Activated CD4-positive, alpha-beta memory T cell treated with anti-CD3 and anti-CD28 coated beads, Interleukin-2, amount 10 ng/mL, durations not matched to agents 7 days and 5 days (primary cell): ENCODE results near the gene STAT2. TPM values are rescaled to one million over a fixed set of nuclear protein-coding genes. Genes with fewer than 3 reads are reported as not detected.

Source experiments
- CTCF ChIA-PET: fragments of 350-600 bp; sonication (Branson Sonifier 250); formaldehyde crosslinking; loops from one replicate; lab custom pipeline; 2021; ENCODE audit warnings: antibody characterized with exemption, inconsistent platforms; lab: Charles Lee
- POLR2A ChIA-PET: fragments of 350-600 bp; sonication (Branson Sonifier 250); formaldehyde crosslinking; loops from one replicate; lab custom pipeline; 2021; ENCODE audit warnings: antibody characterized with exemption; lab: Charles Lee
- DNase-seq: peaks from one replicate; pipeline ENCODE4 v3.0.0-alpha.2; 2020
- H3K27ac Mint-ChIP-seq: one replicate; pipeline ENCODE4 v1.8.0; 2021; ENCODE audit warnings: mild to moderate bottlenecking, mixed read lengths
- H3K27me3 Mint-ChIP-seq: one replicate; pipeline ENCODE4 v1.8.0; 2021; ENCODE audit warnings: mixed read lengths
- H3K36me3 Mint-ChIP-seq: one replicate; pipeline ENCODE4 v1.8.0; 2021; ENCODE audit warnings: low read depth, mixed read lengths
- H3K4me1 Mint-ChIP-seq: one replicate; pipeline ENCODE4 v1.8.0; 2021; ENCODE audit warnings: mixed read lengths
- H3K4me3 Mint-ChIP-seq: one replicate; pipeline ENCODE4 v1.8.0; 2021; ENCODE audit warnings: mild to moderate bottlenecking, mixed read lengths
- H3K9me3 Mint-ChIP-seq: one replicate; pipeline ENCODE4 v1.8.0; 2021; ENCODE audit warnings: mixed read lengths
- total RNA-seq, 2 experiments: library from RNA; stranded (reverse); gene quantifications; one replicate each; pipeline ENCODE4 v1.2.3, GENCODE V29; 2021

Gene STAT2
- total RNA-seq, 2 experiments from 2014 or later, result 298 to 304 TPM

DNA sequence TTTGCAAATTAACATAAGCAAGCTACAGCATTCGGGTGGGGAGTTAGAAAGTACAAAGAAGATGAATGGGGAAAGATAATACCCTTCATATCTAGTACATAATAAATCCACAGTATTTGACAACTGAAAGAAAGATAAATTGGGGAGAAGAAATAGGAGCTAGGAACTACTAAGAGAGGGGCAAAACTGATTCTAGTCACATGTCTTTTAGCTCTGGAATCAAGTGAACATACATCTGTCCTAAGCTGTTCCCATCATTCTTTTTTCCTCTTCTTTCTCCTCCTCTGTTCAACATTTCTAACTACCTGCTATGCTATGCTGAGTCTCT is 18.0 kb upstream of the STAT2 start:
- Mint-ChIP-seq H3K4me1 (no peaks in the 10 kb centered on the region), H3K9me3 (no peaks in the 10 kb centered on the region), H3K27me3 (peaks cover 3% of the 10 kb centered on the region), H3K4me3 (no peak overlapping the region), H3K27ac (no peak overlapping the region), H3K36me3 (no peaks in the 10 kb centered on the region)
- no peak for DNase-seq
- CTCF ChIA-PET, result interaction anchor here (1.1 kb wide), 2 partner anchors 18 to 86 kb away, joined by 3 to 7 read pairs; partner anchors contain the start of gene STAT2
- POLR2A ChIA-PET, result interaction anchor here (0.9 kb wide), 1 partner anchor 16 kb away, joined by 3 read pairs; no protein-coding TSS in a partner anchor

DNA sequence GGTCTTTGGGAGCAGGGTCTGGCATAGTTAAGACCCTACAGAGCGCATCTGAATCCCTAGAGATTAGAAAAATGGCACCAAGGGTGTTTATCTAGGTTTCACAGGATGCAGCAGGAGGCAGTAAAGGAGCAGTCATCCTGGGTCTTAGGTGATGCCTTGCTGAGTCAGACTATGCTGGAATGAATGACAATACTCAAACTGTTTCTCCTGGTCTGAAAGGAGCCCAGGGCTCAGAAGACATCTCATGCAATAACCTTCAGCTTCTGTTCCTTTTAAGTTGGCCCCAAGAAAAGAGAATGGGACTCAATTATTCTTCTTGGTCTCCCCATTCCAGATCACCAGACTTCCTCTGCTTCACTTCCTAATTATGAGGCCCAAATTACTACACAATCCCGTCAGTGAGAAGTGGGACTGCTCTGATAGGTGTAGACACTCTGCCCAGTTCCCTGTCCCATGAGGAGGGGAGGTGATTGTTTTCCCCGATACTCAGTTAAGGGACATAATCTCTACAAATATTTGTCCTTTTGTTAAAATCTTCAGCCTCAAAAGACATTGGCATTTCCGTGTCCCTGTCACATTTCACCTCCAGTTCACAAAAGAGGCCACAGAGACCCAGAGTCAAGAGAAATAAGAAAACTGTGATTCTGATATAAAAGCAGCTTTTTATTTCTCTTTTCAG is 17.5 kb upstream of the STAT2 start:
- ChIA-PET CTCF (interaction anchor here (1.1 kb wide), 2 partner anchors 17 to 87 kb away, joined by 3 to 7 read pairs; partner anchors contain the start of gene STAT2), POLR2A (interaction anchor here (0.9 kb wide), 1 partner anchor 15 kb away, joined by 3 read pairs; no protein-coding TSS in a partner anchor)
- H3K27me3 Mint-ChIP-seq, result peaks cover 3% of the 10 kb centered on the region
- H3K9me3 Mint-ChIP-seq, result no peaks in the 10 kb centered on the region
- no peak overlapping the region for H3K27ac Mint-ChIP-seq
- no peaks in the 10 kb centered on the region for H3K4me1 Mint-ChIP-seq
- H3K36me3 Mint-ChIP-seq, result no peaks in the 10 kb centered on the region
- H3K4me3 Mint-ChIP-seq, result no peak overlapping the region
- no peak for DNase-seq

DNA sequence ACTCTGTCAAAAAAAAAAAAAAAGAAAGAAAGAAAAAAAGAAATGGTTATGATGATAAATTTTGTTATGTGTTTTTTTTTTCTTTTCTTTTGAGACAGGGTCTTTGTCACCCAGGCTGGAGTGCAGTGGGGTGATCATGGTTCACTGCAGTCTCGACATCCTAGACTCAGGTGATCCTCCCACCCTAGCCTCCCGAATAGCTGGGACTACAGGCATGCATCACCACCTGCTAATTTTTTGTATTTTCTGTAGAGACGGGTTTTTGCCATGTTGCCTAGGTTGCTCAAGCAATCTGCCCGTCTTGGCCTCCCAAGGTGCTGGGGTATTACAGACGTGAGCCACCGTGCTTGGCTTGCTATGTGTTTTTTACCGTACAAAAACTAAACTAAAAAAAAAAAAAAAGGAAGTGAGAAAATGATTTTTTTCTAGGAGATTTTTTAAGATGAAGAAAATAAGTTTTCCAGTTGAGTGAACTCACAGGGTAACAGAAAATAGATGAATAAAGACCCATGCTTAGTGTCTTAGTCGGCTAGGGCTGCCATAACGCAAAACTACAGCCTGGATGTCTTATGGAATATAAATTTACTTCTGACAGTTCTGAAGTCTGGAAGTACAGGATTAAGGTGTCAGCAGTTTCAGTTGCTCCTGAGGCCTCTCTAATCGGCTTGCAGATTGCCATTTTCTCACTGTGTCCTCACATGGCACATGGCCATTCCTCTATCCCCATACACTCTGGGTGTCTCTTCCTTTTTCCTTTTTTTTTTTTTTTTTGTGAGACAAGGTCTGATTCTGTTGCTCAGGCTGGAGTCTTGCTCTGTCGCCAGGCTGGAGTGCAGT is 15.9 kb upstream of the STAT2 start:
- POLR2A ChIA-PET, result no interaction called here
- Mint-ChIP-seq H3K4me1 (no peaks in the 10 kb centered on the region), H3K36me3 (peaks cover 2% of the 10 kb centered on the region), H3K27ac (no peak overlapping the region), H3K9me3 (no peaks in the 10 kb centered on the region), H3K4me3 (no peak overlapping the region), H3K27me3 (peaks cover 7% of the 10 kb centered on the region)
- CTCF ChIA-PET, result interaction anchor here (0.6 to 0.9 kb wide), 2 partner anchors 21 to 58 kb away, joined by 3 read pairs; no protein-coding TSS in a partner anchor
- no peak for DNase-seq

DNA sequence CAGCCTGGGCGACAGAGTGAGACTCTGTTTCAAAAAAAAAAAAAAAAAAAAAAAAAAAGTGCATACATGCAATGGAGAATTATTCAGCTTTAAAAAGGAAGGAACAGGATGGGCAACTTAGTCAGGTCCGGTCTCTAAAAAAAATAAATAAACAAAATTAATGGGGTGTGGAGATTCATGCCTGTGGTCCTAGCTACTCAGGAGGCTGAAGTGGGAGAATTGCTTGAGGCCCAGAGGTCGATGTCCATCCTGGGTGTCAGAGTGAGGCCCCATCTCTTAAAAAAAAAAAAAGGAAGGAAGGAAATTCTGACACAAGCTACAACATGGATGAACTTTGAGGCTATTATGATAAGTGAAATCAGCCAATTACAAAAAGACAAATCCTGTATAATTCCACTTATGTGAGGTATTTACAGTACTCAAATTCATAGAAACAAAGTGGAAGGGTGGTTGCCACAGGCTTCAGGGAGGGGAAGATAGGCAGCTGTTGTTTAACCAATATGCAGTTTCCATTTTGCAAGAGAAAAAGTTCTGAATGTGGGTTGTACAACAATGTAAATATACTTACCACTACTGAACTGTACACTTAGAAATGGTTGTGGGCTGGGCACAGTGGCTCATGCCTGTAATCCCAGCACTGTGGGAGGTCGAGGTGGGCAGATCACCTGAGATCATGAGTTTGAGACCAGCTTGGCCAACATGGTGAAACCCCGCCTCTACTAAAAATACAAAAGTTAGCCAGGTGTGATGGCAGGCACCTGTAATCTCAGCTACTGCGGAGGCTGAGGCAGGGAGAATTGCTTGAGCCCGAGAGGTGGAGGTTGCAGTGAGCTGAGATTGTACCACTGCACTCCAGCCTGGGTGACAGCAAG is 15.1 kb upstream of the STAT2 start:
- no peak for DNase-seq
- Mint-ChIP-seq H3K36me3 (peaks cover 2% of the 10 kb centered on the region), H3K27me3 (peaks cover 7% of the 10 kb centered on the region), H3K27ac (no peak overlapping the region), H3K4me1 (no peaks in the 10 kb centered on the region), H3K9me3 (no peaks in the 10 kb centered on the region), H3K4me3 (no peak overlapping the region)
- ChIA-PET POLR2A (interaction anchor here (0.6 kb wide), 1 partner anchor 29 kb away, joined by 3 read pairs; no protein-coding TSS in a partner anchor), CTCF (interaction anchor here (0.6 to 0.9 kb wide), 2 partner anchors 59 to 546 kb away, joined by 3 read pairs; no protein-coding TSS in a partner anchor)

DNA sequence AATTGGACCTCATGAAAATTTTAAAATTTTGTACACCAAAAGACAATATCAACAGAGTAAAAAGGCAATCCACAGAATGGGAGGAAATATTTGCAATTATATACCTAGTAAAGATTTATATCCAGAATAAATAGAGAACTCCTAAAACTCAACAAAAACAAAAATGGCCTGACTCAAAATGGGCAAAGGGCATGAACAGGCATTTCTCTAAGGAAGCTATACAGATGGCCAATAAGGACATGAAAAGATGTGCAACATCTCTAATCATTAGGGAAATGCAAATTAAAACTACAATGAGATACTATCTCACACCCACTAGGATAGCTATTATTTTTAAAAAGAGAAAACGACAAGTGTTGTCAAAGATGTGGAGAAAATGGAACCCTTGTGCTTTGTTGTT is 13.6 kb upstream of the STAT2 start:
- ChIA-PET POLR2A (interaction anchor here (1.0 kb wide), 1 partner anchor 13 kb away, joined by 3 read pairs; no protein-coding TSS in a partner anchor), CTCF (no interaction called here)
- Mint-ChIP-seq H3K36me3 (peaks cover 2% of the 10 kb centered on the region), H3K9me3 (no peaks in the 10 kb centered on the region), H3K4me3 (no peak overlapping the region), H3K27me3 (peaks cover 7% of the 10 kb centered on the region), H3K27ac (no peak overlapping the region), H3K4me1 (no peaks in the 10 kb centered on the region)
- DNase-seq, result no peak

DNA sequence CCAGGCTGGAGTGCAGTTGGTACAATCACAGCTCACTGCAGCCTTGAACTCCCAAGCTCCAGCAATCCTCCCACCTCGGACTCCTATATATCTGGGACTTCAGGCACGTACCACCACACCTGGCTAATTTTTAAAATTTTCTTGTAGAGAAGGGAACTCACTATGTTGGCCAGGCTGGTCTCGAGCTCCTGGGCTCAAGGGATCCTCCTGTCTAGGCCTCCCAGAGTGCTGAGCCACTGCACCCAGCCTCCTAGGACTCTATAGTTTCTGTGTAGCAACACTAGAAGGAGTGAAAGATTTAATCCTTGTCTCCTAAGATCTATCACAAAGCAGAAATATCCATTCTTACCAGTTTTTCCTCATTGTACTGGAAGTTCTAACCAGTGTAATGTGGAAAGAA is 7.0 kb upstream of the STAT2 start:
- POLR2A ChIA-PET, result no interaction called here
- Mint-ChIP-seq H3K4me3 (no peak overlapping the region), H3K27me3 (peaks cover 7% of the 10 kb centered on the region), H3K9me3 (no peaks in the 10 kb centered on the region), H3K4me1 (peaks cover 3% of the 10 kb centered on the region), H3K36me3 (peaks cover 2% of the 10 kb centered on the region), H3K27ac (no peak overlapping the region)
- no peak for DNase-seq
- CTCF ChIA-PET, result interaction anchor here (0.8 kb wide), 1 partner anchor 97 kb away, joined by 3 read pairs; no protein-coding TSS in a partner anchor

DNA sequence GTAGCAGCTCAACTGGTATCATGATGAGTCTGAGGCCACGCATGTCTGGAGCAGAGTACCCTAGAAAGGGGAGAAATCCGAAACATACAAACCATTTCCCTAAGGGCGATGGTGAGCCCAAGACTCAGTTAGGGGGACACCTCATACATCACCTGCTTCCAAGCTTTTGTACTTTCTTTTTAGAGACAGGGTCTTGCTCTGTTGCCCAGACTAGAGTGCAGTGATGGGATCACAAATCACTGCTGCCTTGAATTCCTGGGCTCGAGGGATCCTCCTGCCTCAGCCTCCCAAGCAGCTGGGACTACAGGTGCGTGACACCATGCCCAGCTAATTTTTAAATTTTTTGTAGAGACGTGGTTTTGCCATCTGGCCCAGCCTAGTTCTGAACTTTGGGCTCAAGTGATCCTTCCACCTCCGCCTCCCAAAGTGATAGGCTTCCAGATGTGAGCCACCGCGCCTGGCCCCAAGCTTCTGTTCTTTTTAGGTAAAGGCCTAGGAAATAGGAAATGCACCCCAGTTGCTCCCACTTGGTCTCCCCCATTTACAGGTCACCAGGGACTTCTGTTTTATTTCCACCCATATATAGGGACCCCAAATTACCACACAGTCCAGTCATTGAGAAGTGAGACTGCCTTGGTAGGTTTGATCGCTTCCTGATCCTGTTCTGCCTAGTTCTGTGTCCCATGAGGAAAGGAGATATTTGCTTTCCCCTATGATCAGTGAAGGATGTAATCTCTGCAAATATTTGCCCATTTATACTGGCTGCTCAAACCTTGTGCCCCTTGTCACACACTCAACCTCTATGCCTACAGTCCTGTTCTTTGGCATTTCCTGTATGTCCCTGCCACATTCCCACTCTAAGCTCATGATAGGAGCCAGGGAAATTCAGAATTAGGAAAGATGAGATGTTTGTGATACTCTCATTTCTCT is 2.5 kb upstream of the STAT2 start, which contains the start of gene APOF:
TSS of gene APOF (minus strand) at position 728 of the 930 bp plus-strand sequence. CDS start at position 616, 112 bp downstream.
- H3K4me3 Mint-ChIP-seq, result peak within 1 kb of the TSS; percentile 93
- H3K9me3 Mint-ChIP-seq, result no peaks in the 10 kb centered on the region
- ChIA-PET POLR2A (interaction anchor here (1.2 to 5.9 kb wide), 5 partner anchors 16 to 244 kb away, joined by 3 to 113 read pairs (median 50); partner anchors contain the start of genes IL23A, PAN2, TIMELESS and ZC3H10), CTCF (interaction anchor here (6.8 kb wide), 1 partner anchor 102 kb away, joined by 41 read pairs; no protein-coding TSS in a partner anchor)
- no peak for DNase-seq
- no peak within 1 kb of the TSS for H3K27ac Mint-ChIP-seq
- H3K36me3 Mint-ChIP-seq, result peaks cover 17% of the 10 kb centered on the region
- no peaks in the 10 kb centered on the region for H3K27me3 Mint-ChIP-seq
- peaks cover 23% of the 10 kb centered on the region for H3K4me1 Mint-ChIP-seq

DNA sequence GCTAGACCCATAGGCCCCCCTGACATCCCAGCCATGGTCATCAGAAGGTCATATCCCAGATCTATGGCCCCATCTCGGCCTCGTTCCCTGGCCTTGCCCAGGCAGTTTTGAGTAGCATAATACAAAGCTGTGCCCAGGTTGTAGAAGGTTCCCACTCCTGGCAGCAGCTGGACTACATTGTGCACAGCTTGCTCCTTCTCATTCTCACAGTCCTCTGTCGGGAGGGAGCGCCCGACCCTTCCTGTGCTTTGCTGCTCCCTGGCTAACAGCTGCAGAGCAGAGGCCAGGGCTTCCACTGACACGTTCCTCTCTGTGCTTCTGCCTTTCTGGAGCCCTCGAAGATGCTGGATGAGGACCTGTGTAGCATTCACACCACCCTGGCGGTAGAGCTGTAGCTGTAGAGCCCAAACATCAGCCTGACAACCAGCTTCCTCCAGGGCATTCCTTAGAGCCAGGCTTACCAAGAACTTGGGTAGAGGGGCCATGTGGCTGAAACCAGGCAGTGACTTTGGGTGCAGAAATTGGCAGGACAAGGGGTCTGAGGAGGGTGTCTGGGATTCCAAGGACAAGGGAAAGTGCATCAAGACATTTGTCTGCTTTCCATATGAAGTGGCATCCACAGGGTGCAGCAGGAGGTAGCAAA is 1.7 kb upstream of the STAT2 start:
- DNase-seq, result no peak
- ChIA-PET CTCF (interaction anchor here (1.2 to 6.8 kb wide), 3 partner anchors 8 to 172 kb away, joined by 3 to 41 read pairs (median 26); partner anchors contain the start of gene SMARCC2), POLR2A (interaction anchor here (1.2 to 5.9 kb wide), 9 partner anchors 12 to 390 kb away, joined by 3 to 113 read pairs (median 19); partner anchors contain the start of genes COQ10A, IL23A, PAN2 and SPRYD4)
- Mint-ChIP-seq H3K9me3 (no peaks in the 10 kb centered on the region), H3K27ac (peak overlapping the region; percentile 90), H3K4me1 (peaks cover 24% of the 10 kb centered on the region), H3K36me3 (peaks cover 18% of the 10 kb centered on the region), H3K4me3 (peak overlapping the region; percentile 93), H3K27me3 (no peaks in the 10 kb centered on the region)

DNA sequence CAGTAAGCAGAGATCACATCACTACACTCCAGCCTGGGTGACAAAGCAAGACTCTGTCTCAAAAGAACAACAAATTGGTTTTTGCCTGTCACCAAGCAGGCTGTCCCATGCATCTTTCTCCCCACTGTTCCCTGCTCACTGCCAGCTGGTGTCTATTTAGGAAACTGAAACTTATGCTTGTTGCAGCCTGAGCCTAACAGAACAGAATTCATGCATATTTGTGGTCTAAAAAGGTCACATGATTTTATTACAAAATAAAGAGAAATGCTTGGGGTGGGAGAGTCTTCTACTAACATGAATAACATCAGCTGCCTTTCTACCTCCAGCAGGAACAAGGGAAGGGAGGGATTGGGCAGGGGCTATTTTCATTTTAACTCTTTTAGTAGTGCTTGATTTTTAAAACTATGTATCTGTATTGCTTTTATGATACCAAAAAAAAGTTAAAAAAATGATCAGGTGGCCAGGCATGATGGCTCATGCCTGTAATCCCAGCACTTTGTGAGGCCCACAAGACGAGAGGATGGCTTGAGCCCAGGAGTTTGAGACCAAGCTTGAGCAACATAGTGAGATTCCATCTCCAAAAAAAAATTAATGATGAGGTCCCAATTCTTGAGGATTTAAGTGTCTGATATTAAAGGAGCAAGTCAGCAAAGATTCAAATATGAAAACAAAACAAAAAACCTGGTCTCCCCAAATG is 923 bp downstream of the STAT2 start:
- H3K27me3 Mint-ChIP-seq, result no peaks in the 10 kb centered on the region
- H3K36me3 Mint-ChIP-seq, result peaks cover 42% of the 10 kb centered on the region
- POLR2A ChIA-PET, result interaction anchor here (0.9 to 5.9 kb wide), 33 partner anchors 9 to 753 kb away, joined by 3 to 113 read pairs (median 9); partner anchors contain the start of genes ANKRD52, BAZ2A, CNPY2 and IL23A
- peak overlapping the region; percentile 90 for H3K27ac Mint-ChIP-seq
- H3K4me3 Mint-ChIP-seq, result peak overlapping the region; percentile 93
- H3K9me3 Mint-ChIP-seq, result no peaks in the 10 kb centered on the region
- DNase-seq, result no peak
- peaks cover 28% of the 10 kb centered on the region for H3K4me1 Mint-ChIP-seq
- CTCF ChIA-PET, result interaction anchor here (0.6 to 6.8 kb wide), 17 partner anchors 10 to 433 kb away, joined by 3 to 41 read pairs (median 6); partner anchors contain the start of genes CNPY2, COQ10A, ESYT1 and IL23A

DNA sequence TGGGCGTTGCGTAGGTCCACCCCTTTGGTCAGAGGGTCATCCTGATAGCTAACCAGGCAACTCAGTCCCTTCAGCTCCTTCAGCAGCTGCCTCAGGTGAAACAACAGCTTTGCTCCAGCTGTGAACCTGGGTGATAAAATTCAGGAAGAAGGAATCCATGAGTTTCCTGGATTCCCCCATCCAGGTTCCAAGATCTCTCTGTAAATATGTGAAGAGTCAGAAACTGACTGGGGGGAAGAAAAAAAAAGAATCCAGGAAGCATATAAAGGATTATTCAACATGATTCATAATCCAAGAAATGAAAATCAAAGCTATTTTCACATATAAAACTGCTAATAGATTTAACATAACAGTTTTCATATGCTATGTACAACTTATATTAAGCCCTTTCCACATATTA is 8.6 kb downstream of the STAT2 start:
- Mint-ChIP-seq H3K4me3 (no peak overlapping the region), H3K27ac (no peak overlapping the region), H3K4me1 (peaks cover 5% of the 10 kb centered on the region), H3K9me3 (no peaks in the 10 kb centered on the region), H3K27me3 (no peaks in the 10 kb centered on the region), H3K36me3 (peaks cover 69% of the 10 kb centered on the region)
- no peak for DNase-seq
- POLR2A ChIA-PET, result interaction anchor here (1.4 to 4.7 kb wide), 4 partner anchors 8 to 97 kb away, joined by 4 to 40 read pairs (median 8); partner anchors contain the start of genes IL23A, STAT2 and TIMELESS
- CTCF ChIA-PET, result interaction anchor here (1.0 to 3.4 kb wide), 3 partner anchors 9 to 42 kb away, joined by 3 to 11 read pairs (median 7); partner anchors contain the start of genes PAN2 and STAT2
